ENCODE results near the gene IVL.

The IVL gene

GRCh38 chr1:152954436-152954835, 46.1 kb downstream of the IVL start:
- Mint-ChIP-seq H3K36me3 (no peaks in the 10 kb centered on the region), H3K27me3 (peaks cover 4% of the 10 kb centered on the region), H3K27ac (no peak overlapping the region), H3K9me3 (ENCODE audit: low read depth) (no peaks in the 10 kb centered on the region), H3K4me1 (ENCODE audit: low read depth) (no peaks in the 10 kb centered on the region), H3K4me3 (no peak overlapping the region)

GRCh38 chr1:152957561-152957960, 49.2 kb downstream of the IVL start:
- Mint-ChIP-seq H3K27me3 (peaks cover 4% of the 10 kb centered on the region), H3K27ac (no peak overlapping the region), H3K36me3 (no peaks in the 10 kb centered on the region), H3K4me1 (ENCODE audit: low read depth) (no peaks in the 10 kb centered on the region), H3K4me3 (no peak overlapping the region), H3K9me3 (ENCODE audit: low read depth) (no peaks in the 10 kb centered on the region)

GRCh38 chr1:152959273-152959672, 50.9 kb downstream of the IVL start:
- H3K27ac Mint-ChIP-seq, result no peak overlapping the region
- no peak overlapping the region for H3K4me3 Mint-ChIP-seq
- peaks cover 4% of the 10 kb centered on the region for H3K27me3 Mint-ChIP-seq
- no peaks in the 10 kb centered on the region for H3K36me3 Mint-ChIP-seq
- no peaks in the 10 kb centered on the region for H3K4me1 Mint-ChIP-seq (ENCODE audit: low read depth)
- H3K9me3 Mint-ChIP-seq (ENCODE audit: low read depth), result no peaks in the 10 kb centered on the region

- no peaks in the 10 kb centered on the region for H3K9me3 Mint-ChIP-seq (ENCODE audit: low read depth)
- no peak overlapping the region for H3K4me3 Mint-ChIP-seq
- H3K4me1 Mint-ChIP-seq (ENCODE audit: low read depth), result no peaks in the 10 kb centered on the region
- no peaks in the 10 kb centered on the region for H3K36me3 Mint-ChIP-seq
- H3K27ac Mint-ChIP-seq, result no peak overlapping the region
- H3K27me3 Mint-ChIP-seq, result peaks cover 4% of the 10 kb centered on the region
Observed at GRCh38 chr1:152959801-152960451, 51.6 kb downstream of the IVL start.

GRCh38 chr1:152960452-152961044, 52.2 kb downstream of the IVL start:
- H3K9me3 Mint-ChIP-seq (ENCODE audit: low read depth), result no peaks in the 10 kb centered on the region
- H3K27me3 Mint-ChIP-seq, result peaks cover 4% of the 10 kb centered on the region
- H3K4me3 Mint-ChIP-seq, result no peak overlapping the region
- no peaks in the 10 kb centered on the region for H3K4me1 Mint-ChIP-seq (ENCODE audit: low read depth)
- no peaks in the 10 kb centered on the region for H3K36me3 Mint-ChIP-seq
- H3K27ac Mint-ChIP-seq, result no peak overlapping the region

Data from activated naive CD8-positive, alpha-beta T cell (primary cell).